Panc1 (cell line): ENCODE data around the gene CADM1. TPM values are rescaled to one million over a fixed set of nuclear protein-coding genes. Genes with fewer than 3 reads are reported as not detected.

Experiments used
- ATAC-seq: fragments of 200-7000 bp; cut with Tn5 transposase; 2 replicates; pipeline ENCODE4 v1.9.1; 2020; ENCODE audit warnings: mild to moderate bottlenecking, moderate library complexity
- BruUV-seq: library from RNA; stranded (reverse); fragments of 400-500 nt; replicated peaks from 2 replicates; lab custom pipeline; 2021; lab: Mats Ljungman, UMichigan
- CTCF ChIA-PET: fragments of 300-600 bp; sonication (Branson Sonifier 250); formaldehyde crosslinking; loops from one replicate; lab custom pipeline; 2022; ENCODE audit warnings: antibody characterized with exemption; lab: Charles Lee
- POLR2A ChIA-PET: fragments of 300-600 bp; sonication (Branson Sonifier 250); formaldehyde crosslinking; loops from one replicate; lab custom pipeline; 2022; ENCODE audit warnings: antibody characterized with exemption; lab: Charles Lee
- DNase-seq: peaks from one replicate; pipeline ENCODE4 v3.0.0-alpha.2; 2010; ENCODE audit warnings: low read depth, low spot score
- H3K27ac ChIP-seq: 2 replicates; pipeline ENCODE4 v1.5.1; 2011; ENCODE audit warnings: mild to moderate bottlenecking, low read length, inconsistent platforms
- H3K27me3 ChIP-seq: fragments of 200-500 bp; sonication (Bioruptor generic); 2 replicates; pipeline ENCODE4 v1.6.0; 2014; ENCODE audit warnings: low read length, inconsistent platforms; ENCODE audit not compliant: control insufficient read depth, insufficient read depth
- H3K36me3 ChIP-seq: fragments of 200-500 bp; sonication (Bioruptor generic); 2 replicates; pipeline ENCODE4 v1.5.1; 2014; ENCODE audit warnings: inconsistent platforms, mild to moderate bottlenecking, low read length, moderate library complexity; ENCODE audit not compliant: control insufficient read depth, insufficient read depth
- H3K4me1 ChIP-seq: 2 replicates; pipeline ENCODE4 v1.5.1; 2011; ENCODE audit warnings: inconsistent platforms, mild to moderate bottlenecking, low read length, moderate library complexity; ENCODE audit not compliant: control insufficient read depth, insufficient read depth
- H3K4me3 ChIP-seq, 2 experiments: 2 replicates each; pipeline ENCODE4 v1.5.1; 2011 to 2012; ENCODE audit warnings: low read depth in 2 of 2, low read length in 2 of 2, mild to moderate bottlenecking in 2 of 2, inconsistent platforms in 1 of 2, moderate library complexity in 1 of 2
- H3K9me3 ChIP-seq: fragments of 200-500 bp; sonication (Bioruptor generic); 2 replicates; pipeline ENCODE4 v1.5.1; 2014; ENCODE audit warnings: low read depth, mild to moderate bottlenecking, inconsistent platforms, low read length, moderate library complexity; ENCODE audit not compliant: control insufficient read depth, insufficient read depth
- CTCF ChIP-seq: fragments of 450-650 bp; IDR thresholded peaks from 2 replicates; pipeline ENCODE4 v1.5.1; 2017; ENCODE audit warnings: mild to moderate bottlenecking
- POLR2AphosphoS5 ChIP-seq: IDR thresholded peaks from 2 replicates; pipeline ENCODE4 v1.6.1; 2012; ENCODE audit warnings: mild to moderate bottlenecking, low read depth, low read length, moderate library complexity
- REST ChIP-seq, 2 experiments: IDR thresholded peaks; 2 replicates each; pipeline ENCODE4 v1.6.1; 2011 to 2012; ENCODE audit warnings: low read depth in 2 of 2, control low read depth in 1 of 2, low read length in 1 of 2, mild to moderate bottlenecking in 1 of 2, moderate library complexity in 1 of 2; ENCODE audit not compliant: insufficient read depth in 1 of 2
- SIN3A ChIP-seq: IDR thresholded peaks from 2 replicates; pipeline ENCODE4 v1.6.1; 2012; ENCODE audit warnings: low read depth, mild to moderate bottlenecking, low read length, moderate library complexity, borderline replicate concordance; ENCODE audit not compliant: insufficient read depth
- TCF7L2 ChIP-seq: IDR thresholded peaks from 2 replicates; pipeline ENCODE4 v1.6.1; 2011; ENCODE audit warnings: mild to moderate bottlenecking, low read depth, low read length, inconsistent platforms
- in situ Hi-C: cut with HindIII; loops from 2 replicates; pipeline ENCODE4 v1.10.0; 2016; ENCODE audit warnings: low sequenced_read_pairs, low pct_unique_long_range_greater_than_20kb
- intact Hi-C: fragments of 100-400 bp; cut with micrococcal nuclease; formaldehyde crosslinking; loops from one replicate; pipeline ENCODE4 v1.10.0; 2022; ENCODE audit not compliant: unreplicated experiment
- total RNA-seq: library from RNA; stranded (reverse); gene quantifications from one replicate; pipeline ENCODE4 v1.2.1, GENCODE V29; 2021; ENCODE audit not compliant: unreplicated experiment

Gene CADM1
- total RNA-seq, 1 experiment from 2014 or later, result 3.9 TPM

- POLR2A ChIA-PET, result no interaction called here
- H3K36me3 ChIP-seq, result no peaks in the 10 kb centered on the region
- no peak for ATAC-seq
- H3K27ac ChIP-seq, result no peak overlapping the region
- H3K4me1 ChIP-seq, result no peaks in the 10 kb centered on the region
- H3K4me3 ChIP-seq, result no peak overlapping the region
- H3K9me3 ChIP-seq, result no peaks in the 10 kb centered on the region
- in situ Hi-C loops, result no loop called here
- no peak for TF ChIP-seq SIN3A
- no peak for TF ChIP-seq REST (IDR thresholded peaks at IDR 0.05; ENCODE audit: insufficient read depth in 1 of 2, low read depth in 2 of 2, low read length in 1 of 2)
- TF ChIP-seq TCF7L2, result no peak
- no peak for DNase-seq
- BruUV-seq, result no TSS peak
- no peaks in the 10 kb centered on the region; the same call in 1 of the 2 replicates for H3K27me3 ChIP-seq
- CTCF ChIA-PET, result no interaction called here
- intact Hi-C loops, result no loop called here
Observed at GRCh38 chr11:115489466-115489865, 14.7 kb downstream of the CADM1 start.

GRCh38 chr11:115488945-115489344 lies 15.3 kb downstream of the CADM1 start:
- Histone ChIP-seq H3K9me3 (no peaks in the 10 kb centered on the region), H3K4me1 (no peaks in the 10 kb centered on the region), H3K4me3 (no peak overlapping the region), H3K27ac (no peak overlapping the region), H3K27me3 (no peaks in the 10 kb centered on the region; the same call in 1 of the 2 replicates), H3K36me3 (no peaks in the 10 kb centered on the region)
- DNase-seq (no peak), ATAC-seq (no peak)
- in situ Hi-C loops, result no loop called here
- ChIA-PET POLR2A (no interaction called here), CTCF (no interaction called here)
- intact Hi-C loops, result no loop called here
- no TSS peak for BruUV-seq
- no peak for TF ChIP-seq REST (IDR thresholded peaks at IDR 0.05; ENCODE audit: insufficient read depth in 1 of 2, low read depth in 2 of 2, low read length in 1 of 2)
- no peak for TF ChIP-seq POLR2AphosphoS5
- TF ChIP-seq TCF7L2, result no peak
- TF ChIP-seq CTCF, result no peak
- no peak for TF ChIP-seq SIN3A
